B cell (primary cell): Measurements from ENCODE around the gene PLPP4. TPM values are rescaled to one million over a fixed set of nuclear protein-coding genes. Genes with fewer than 3 reads are reported as not detected.

ENCODE experiments used
- ATAC-seq: fragments of 200-7000 bp; cut with Tn5 transposase; one replicate; pipeline ENCODE4 v1.10.0; 2021; ENCODE audit warnings: low read depth, mild to moderate bottlenecking, moderate number of reproducible peaks, moderate library complexity
- CTCF ChIA-PET: fragments of 350-600 bp; sonication (Branson Sonifier 250); formaldehyde crosslinking; loops from one replicate; lab custom pipeline; 2021; ENCODE audit warnings: antibody characterized with exemption, inconsistent platforms; lab: Charles Lee
- POLR2A ChIA-PET: fragments of 350-600 bp; sonication (Branson Sonifier 250); formaldehyde crosslinking; loops from one replicate; lab custom pipeline; 2021; ENCODE audit warnings: antibody characterized with exemption; lab: Charles Lee
- DNase-seq: peaks from one replicate; pipeline ENCODE4 v3.0.0; 2013
- H2AFZ ChIP-seq: 2 replicates; pipeline ENCODE4 v1.6.1; 2012; ENCODE audit warnings: mild to moderate bottlenecking, low read depth, low read length; ENCODE audit not compliant: insufficient read depth, poor library complexity, severe bottlenecking
- H3K27ac ChIP-seq, 2 donors: 1 replicate in 1 of 2; 2 replicates in 1 of 2; pipeline ENCODE4 v1.5.1; 2012 to 2013; ENCODE audit warnings: low read length in 2 of 2, mild to moderate bottlenecking in 2 of 2, moderate library complexity in 1 of 2
- H3K27me3 ChIP-seq, 4 experiments: fragments of 200-600 bp in 1 of 4; sonication (generic) in 1 of 4; replicated peaks in 1 of 4; 1 replicate in 2 of 4; 2 replicates in 2 of 4; pipeline versions ENCODE4 v1.6.1 to v1.7.0; 2013 to 2016; ENCODE audit warnings: low read length in 3 of 4, mild to moderate bottlenecking in 2 of 4, mixed read lengths in 1 of 4, moderate library complexity in 1 of 4; ENCODE audit not compliant: insufficient read depth in 4 of 4, control insufficient read depth in 3 of 4; ENCODE audit errors: control extremely low read depth in 1 of 4
- H3K36me3 ChIP-seq, 2 experiments: replicated peaks in 1 of 2; 1 replicate in 1 of 2; 2 replicates in 1 of 2; pipeline versions ENCODE4 v1.6.1 to v1.7.1; 2013; ENCODE audit warnings: low read length in 1 of 2; ENCODE audit not compliant: insufficient read depth in 2 of 2, control insufficient read depth in 1 of 2; ENCODE audit errors: control extremely low read depth in 1 of 2, extremely low read depth in 1 of 2
- H3K4me1 ChIP-seq, 2 donors: fragments of 200-600 bp in 1 of 2; sonication (generic) in 1 of 2; 1 replicate in 1 of 2; 2 replicates in 1 of 2; pipeline versions ENCODE4 v1.5.1 to v1.6.1; 2013 to 2017; ENCODE audit warnings: low read length in 2 of 2; ENCODE audit not compliant: control insufficient read depth in 2 of 2, insufficient read depth in 2 of 2
- H3K4me2 ChIP-seq: replicated peaks from 2 replicates; pipeline ENCODE3; 2012; ENCODE audit warnings: mild to moderate bottlenecking, low read depth, low read length; ENCODE audit not compliant: poor library complexity, severe bottlenecking
- H3K4me3 ChIP-seq, 5 experiments: fragments of 200-600 bp in 1 of 5; sonication (generic) in 1 of 5; 1 replicate in 3 of 5; 2 replicates in 2 of 5; pipeline versions ENCODE4 v1.5.1 to v1.7.0; 2011 to 2016; ENCODE audit warnings: low read length in 4 of 5, mild to moderate bottlenecking in 4 of 5, low read depth in 2 of 5, control low read depth in 1 of 5, moderate library complexity in 1 of 5; ENCODE audit not compliant: insufficient read depth in 1 of 5; ENCODE audit errors: control extremely low read depth in 1 of 5, extremely low read depth in 1 of 5
- H3K79me2 ChIP-seq: fragments of 200-600 bp; sonication (generic); one replicate; pipeline ENCODE4 v1.6.0; 2016; ENCODE audit warnings: low read length; ENCODE audit not compliant: control insufficient read depth, insufficient read depth
- H3K9ac ChIP-seq: fragments of 200-600 bp; sonication (generic); 2 replicates; pipeline ENCODE4 v1.6.1; 2017; ENCODE audit warnings: mild to moderate bottlenecking, low read length, moderate library complexity
- H3K9me3 ChIP-seq, 3 donors: one replicate each; pipeline versions ENCODE4 v1.6.1 to v1.7.1; 2013; ENCODE audit warnings: low read length in 2 of 3; ENCODE audit not compliant: control insufficient read depth in 2 of 3, insufficient read depth in 1 of 3; ENCODE audit errors: control extremely low read depth in 1 of 3
- H4K20me1 ChIP-seq: 2 replicates; pipeline ENCODE4 v1.6.0; 2012; ENCODE audit warnings: mild to moderate bottlenecking, low read length; ENCODE audit not compliant: insufficient read depth, control insufficient read depth, poor library complexity, severe bottlenecking
- H3K27ac Mint-ChIP-seq: one replicate; pipeline ENCODE4 v1.8.0; 2021; ENCODE audit warnings: mixed read lengths
- H3K27me3 Mint-ChIP-seq: one replicate; pipeline ENCODE4 v1.8.0; 2021; ENCODE audit warnings: mixed read lengths
- H3K4me1 Mint-ChIP-seq: one replicate; pipeline ENCODE4 v1.8.0; 2021; ENCODE audit warnings: mixed read lengths
- H3K4me3 Mint-ChIP-seq: one replicate; pipeline ENCODE4 v1.8.0; 2021; ENCODE audit warnings: mixed read lengths
- H3K9me3 Mint-ChIP-seq: one replicate; pipeline ENCODE4 v1.8.0; 2022; ENCODE audit warnings: mixed read lengths; ENCODE audit not compliant: insufficient read depth
- EZH2 ChIP-seq: IDR thresholded peaks from 2 replicates; pipeline ENCODE4 v1.6.1; 2012; ENCODE audit warnings: borderline replicate concordance, low read depth, mild to moderate bottlenecking, moderate library complexity, low read length; ENCODE audit not compliant: insufficient read depth, poor library complexity, severe bottlenecking
- WGBS: methylation state at CpG from one replicate; pipeline ENCODE4 v1.1.5; 2013; ENCODE audit warnings: missing lambda C conversion rate; ENCODE audit not compliant: insufficient coverage; 5-methylcytosine and 5-hydroxymethylcytosine counted together
- intact Hi-C: fragments of 100-400 bp; cut with micrococcal nuclease; formaldehyde crosslinking; loops from one replicate; pipeline ENCODE4 v1.10.0; 2022
- polyA plus RNA-seq: library from polyadenylated mRNA; depleted of rRNA; stranded (reverse); fragments of >200 nt; gene quantifications from 2 replicates; pipeline ENCODE4 v1.2.3, GENCODE V29; 2012
- total RNA-seq, 2 donors: library from RNA; stranded (reverse); fragments of 120-200 nt in 1 of 2; gene quantifications; 1 replicate in 1 of 2; 2 replicates in 1 of 2; pipeline versions ENCODE4 v1.2.3 to v1.2.4, GENCODE V29; 2013 to 2022
- TF ChIP-seq, protein P1 (sequence below): fragments of 200-600 bp; IDR thresholded peaks from one replicate; pipeline ENCODE4 v1.8.0; 2022; ENCODE audit warnings: antibody characterized with exemption, mild to moderate bottlenecking

Gene PLPP4
- total and polyA plus RNA-seq, 2 donors (not counting 1 experiment from before 2014, with no cell fraction given): not detected

- H3K27me3 Mint-ChIP-seq: no peaks in the 10 kb centered on the region
- no peak overlapping the region for H3K27ac Mint-ChIP-seq
- Histone ChIP-seq H3K9ac (no peak overlapping the region), H3K36me3 (no peaks in the 10 kb centered on the region), H3K27me3 (no peaks in the 10 kb centered on the region), H2AFZ (no peak overlapping the region), H3K4me2 (no peak overlapping the region), H3K4me1 (no peaks in the 10 kb centered on the region), H3K4me3 (no peak overlapping the region), H3K79me2 (no peaks in the 10 kb centered on the region), H3K9me3 (peaks cover 0 to 3% (median 0%) of the 10 kb centered on the region in 3 donors), H3K27ac (no peak overlapping the region), H4K20me1 (no peaks in the 10 kb centered on the region)
- no peaks in the 10 kb centered on the region for H3K4me1 Mint-ChIP-seq
- POLR2A ChIA-PET: no interaction called here
- CTCF ChIA-PET: no interaction called here
- ATAC-seq: no peak
- no peak for DNase-seq
- no peak overlapping the region for H3K4me3 Mint-ChIP-seq
- 98% methylated on average over 3 of the region's 7 CpGs for WGBS
- no peaks in the 10 kb centered on the region for H3K9me3 Mint-ChIP-seq
- intact Hi-C loops: no loop called here
- TF ChIP-seq, protein P1, sequence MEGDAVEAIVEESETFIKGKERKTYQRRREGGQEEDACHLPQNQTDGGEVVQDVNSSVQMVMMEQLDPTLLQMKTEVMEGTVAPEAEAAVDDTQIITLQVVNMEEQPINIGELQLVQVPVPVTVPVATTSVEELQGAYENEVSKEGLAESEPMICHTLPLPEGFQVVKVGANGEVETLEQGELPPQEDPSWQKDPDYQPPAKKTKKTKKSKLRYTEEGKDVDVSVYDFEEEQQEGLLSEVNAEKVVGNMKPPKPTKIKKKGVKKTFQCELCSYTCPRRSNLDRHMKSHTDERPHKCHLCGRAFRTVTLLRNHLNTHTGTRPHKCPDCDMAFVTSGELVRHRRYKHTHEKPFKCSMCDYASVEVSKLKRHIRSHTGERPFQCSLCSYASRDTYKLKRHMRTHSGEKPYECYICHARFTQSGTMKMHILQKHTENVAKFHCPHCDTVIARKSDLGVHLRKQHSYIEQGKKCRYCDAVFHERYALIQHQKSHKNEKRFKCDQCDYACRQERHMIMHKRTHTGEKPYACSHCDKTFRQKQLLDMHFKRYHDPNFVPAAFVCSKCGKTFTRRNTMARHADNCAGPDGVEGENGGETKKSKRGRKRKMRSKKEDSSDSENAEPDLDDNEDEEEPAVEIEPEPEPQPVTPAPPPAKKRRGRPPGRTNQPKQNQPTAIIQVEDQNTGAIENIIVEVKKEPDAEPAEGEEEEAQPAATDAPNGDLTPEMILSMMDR: no peak
- TF ChIP-seq EZH2: no peak
Measured at GRCh38 chr10:120542591-120542990, 85.6 kb downstream of the PLPP4 start.

DNA sequence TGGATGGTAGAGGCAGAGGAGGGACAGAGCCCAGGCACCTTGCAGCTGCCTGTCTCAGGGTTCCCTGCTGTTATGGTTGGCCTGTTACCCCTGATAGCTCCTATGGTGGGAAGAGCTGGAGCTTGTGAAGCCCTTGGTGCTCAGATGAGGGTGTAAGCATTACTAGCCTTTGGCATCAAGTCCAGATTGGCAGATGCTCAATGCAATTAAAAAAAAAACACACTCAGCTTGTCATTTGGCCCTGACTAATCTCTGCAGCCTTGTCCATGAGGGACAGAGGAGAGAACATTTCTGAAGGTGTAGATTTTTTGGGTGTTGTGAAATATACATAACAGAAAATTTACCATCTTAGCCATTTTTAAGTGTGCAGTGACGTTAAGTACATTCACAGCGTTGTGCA is 86.3 kb downstream of the PLPP4 start:
- CTCF ChIA-PET: no interaction called here
- no peak overlapping the region for H3K9ac ChIP-seq
- no peak overlapping the region for H2AFZ ChIP-seq
- no peaks in the 10 kb centered on the region for H3K27me3 Mint-ChIP-seq
- 80% methylated on average over 1 of the region's 2 CpGs for WGBS
- peaks cover 0 to 3% (median 3%) of the 10 kb centered on the region in 3 donors for H3K9me3 ChIP-seq
- no peak overlapping the region for H3K4me3 Mint-ChIP-seq
- H3K27ac ChIP-seq: no peak overlapping the region
- no peak for ATAC-seq
- no peaks in the 10 kb centered on the region for H3K4me1 ChIP-seq
- no peak overlapping the region for H3K4me2 ChIP-seq
- POLR2A ChIA-PET: no interaction called here
- H4K20me1 ChIP-seq: no peaks in the 10 kb centered on the region
- H3K27me3 ChIP-seq: no peaks in the 10 kb centered on the region
- H3K27ac Mint-ChIP-seq: no peak overlapping the region
- no peaks in the 10 kb centered on the region for H3K4me1 Mint-ChIP-seq
- no peaks in the 10 kb centered on the region for H3K79me2 ChIP-seq
- H3K36me3 ChIP-seq: no peaks in the 10 kb centered on the region
- H3K9me3 Mint-ChIP-seq: peaks cover 1% of the 10 kb centered on the region
- TF ChIP-seq, protein P1: no peak
- TF ChIP-seq EZH2: no peak
- no peak overlapping the region for H3K4me3 ChIP-seq
- intact Hi-C loops: no loop called here
- no peak for DNase-seq
